ENCODE results near the gene FAM117B.

Gene FAM117B

DNA sequence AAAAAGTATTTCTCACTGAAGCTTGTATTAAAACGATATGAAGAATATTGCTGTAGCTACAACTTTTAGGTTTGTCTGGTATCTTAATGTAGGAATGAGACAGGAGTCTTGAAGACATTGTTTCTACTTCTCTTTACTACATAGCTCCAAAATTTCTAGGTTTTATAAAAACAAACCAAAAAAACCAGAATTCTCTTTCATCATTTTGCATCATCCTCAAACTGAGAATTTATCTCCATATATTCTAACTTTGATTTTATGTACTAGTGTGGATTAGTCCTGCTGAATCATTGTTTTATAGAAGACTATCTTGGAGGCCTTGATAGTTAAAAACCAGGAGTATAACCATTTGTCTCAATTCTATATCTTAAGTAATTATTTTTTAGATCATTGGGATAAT lies 136.6 kb downstream of the FAM117B start:
- TF ChIP-seq CTCF (conservative IDR thresholded peaks at IDR 0.05; ENCODE audit: control insufficient read depth, insufficient read depth, low read depth, low read length), result no peak

DNA sequence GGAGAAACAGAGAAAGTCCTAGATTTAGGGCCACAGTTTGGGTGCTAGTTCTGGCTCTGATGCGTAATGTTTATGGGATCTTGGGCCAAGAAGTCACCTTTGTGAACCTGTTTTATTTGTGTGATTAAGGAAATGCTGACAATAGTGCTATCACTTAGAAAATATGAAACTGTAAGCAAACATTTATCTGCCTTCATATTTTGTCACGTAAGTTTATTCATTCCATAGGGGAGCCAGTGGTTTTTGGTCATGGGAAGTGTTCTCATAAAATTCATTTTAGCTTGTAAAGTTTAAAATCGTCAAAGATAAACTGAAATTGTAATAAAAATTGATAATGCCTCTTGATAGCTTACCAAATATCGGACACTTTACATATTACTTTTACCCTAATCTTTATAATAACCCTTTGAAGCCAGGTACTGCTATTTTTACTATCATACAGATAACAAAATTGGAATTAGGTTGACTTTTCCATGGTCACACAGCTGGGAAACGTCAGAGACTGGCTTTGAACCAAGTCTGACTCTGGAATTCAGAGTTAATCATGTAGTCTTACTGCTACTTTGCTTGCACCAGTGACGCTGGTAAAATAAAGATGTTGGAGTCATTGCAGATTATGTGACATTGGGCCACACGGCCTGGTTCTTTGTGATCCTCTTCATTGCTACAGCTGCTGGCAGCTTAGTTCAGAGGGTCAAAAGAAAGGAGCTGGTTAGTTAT lies 137.1 kb downstream of the FAM117B start:
- no peak for TF ChIP-seq CTCF (conservative IDR thresholded peaks at IDR 0.05; ENCODE audit: control insufficient read depth, insufficient read depth, low read depth, low read length)

More for the DNA sequence above, 136.6 kb downstream of the FAM117B start:
- DNase-seq (ENCODE audit: low read depth), result no peak
- H3K4me3 ChIP-seq (ENCODE audit: control insufficient read depth, low read depth, low read length), result no peak overlapping the region

DNA sequence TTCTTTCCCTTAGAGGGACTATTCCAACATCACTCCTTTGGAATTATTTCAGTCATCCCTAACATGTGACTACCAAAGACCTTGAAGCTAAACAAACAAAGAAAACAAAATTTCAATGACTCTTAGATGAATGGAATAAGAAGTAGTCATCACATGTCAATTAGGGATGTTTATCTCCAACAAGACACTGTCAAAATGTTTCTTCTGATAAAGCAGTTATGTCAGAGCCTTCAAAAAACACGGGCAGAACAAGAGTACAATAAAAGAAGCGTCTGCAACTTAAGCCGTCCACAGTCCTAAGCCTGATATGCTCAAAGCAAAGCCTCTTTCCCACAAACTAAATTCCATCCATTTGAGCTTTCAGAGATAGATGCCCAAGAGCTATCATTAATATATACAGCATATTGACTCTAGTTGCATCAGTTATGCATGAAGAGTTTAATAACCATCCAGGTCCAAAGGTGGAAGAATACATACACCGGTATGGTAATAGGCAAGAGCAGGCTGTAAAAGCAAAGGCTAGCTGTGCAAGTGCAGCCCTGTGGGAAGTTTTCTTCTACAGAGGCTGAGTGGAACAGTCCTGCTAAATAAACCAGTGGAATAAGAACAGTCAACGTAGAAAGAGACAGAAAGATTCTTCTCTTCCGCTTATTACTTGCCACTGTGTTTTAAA lies 138.7 kb downstream of the FAM117B start:
- no peak for TF ChIP-seq CTCF (conservative IDR thresholded peaks at IDR 0.05; ENCODE audit: control insufficient read depth, insufficient read depth, low read depth, low read length)
- no peak overlapping the region for H3K4me3 ChIP-seq (ENCODE audit: control insufficient read depth, low read depth, low read length)
- no peak for DNase-seq (ENCODE audit: low read depth)

More for the DNA sequence above, 137.1 kb downstream of the FAM117B start:
- DNase-seq (ENCODE audit: low read depth), result peak; percentile 27
- H3K4me3 ChIP-seq (ENCODE audit: control insufficient read depth, low read depth, low read length), result no peak overlapping the region

GRCh38 chr2:202774104-202774503 lies 139.3 kb downstream of the FAM117B start:
- TF ChIP-seq CTCF (conservative IDR thresholded peaks at IDR 0.05; ENCODE audit: control insufficient read depth, insufficient read depth, low read depth, low read length), result no peak
- no peak for DNase-seq (ENCODE audit: low read depth)
- H3K4me3 ChIP-seq (ENCODE audit: control insufficient read depth, low read depth, low read length), result no peak overlapping the region

GRCh38 chr2:202778217-202778616 lies 143.4 kb downstream of the FAM117B start:
- H3K4me3 ChIP-seq (ENCODE audit: control insufficient read depth, low read depth, low read length), result no peak overlapping the region
- TF ChIP-seq CTCF (conservative IDR thresholded peaks at IDR 0.05; ENCODE audit: control insufficient read depth, insufficient read depth, low read depth, low read length), result no peak
- no peak for DNase-seq (ENCODE audit: low read depth)

DNA sequence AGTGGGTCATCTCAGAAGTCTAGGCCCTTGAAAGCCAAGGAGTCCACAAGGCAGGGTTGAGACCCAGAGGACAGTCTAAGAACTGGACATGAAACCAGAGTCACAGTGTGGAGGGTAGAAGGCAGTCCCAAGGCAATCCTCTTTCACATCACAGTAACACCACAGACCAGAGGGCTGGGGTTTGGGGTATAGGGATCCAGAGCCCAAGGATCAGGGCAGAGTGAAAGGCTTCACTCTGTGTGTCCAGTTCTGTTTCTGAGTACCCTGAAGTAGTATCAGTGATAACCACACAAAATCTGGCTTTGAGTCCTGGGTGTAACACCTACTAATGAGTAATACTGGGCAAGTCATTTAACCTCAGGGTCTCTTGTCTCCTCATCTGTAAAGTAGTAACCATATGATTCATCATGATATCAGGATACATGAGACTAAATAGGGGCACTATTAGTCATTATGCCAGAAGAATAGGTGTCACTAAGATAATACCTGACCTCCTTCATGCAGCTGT lies 145.8 kb downstream of the FAM117B start:
- H3K4me3 ChIP-seq (ENCODE audit: control insufficient read depth, low read depth, low read length), result no peak overlapping the region
- DNase-seq (ENCODE audit: low read depth), result peak; percentile 80

More for the DNA sequence above, 145.8 kb downstream of the FAM117B start:
- TF ChIP-seq CTCF (conservative IDR thresholded peaks at IDR 0.05; ENCODE audit: control insufficient read depth, insufficient read depth, low read depth, low read length), result no peak
